A549 (cell line): Measurements from ENCODE around the gene FAM3C.

ENCODE experiments used
- BCL3 ChIP-seq: fragments of >200 bp; sonication (Bioruptor Twin); formaldehyde crosslinking; IDR thresholded peaks from 3 replicates; pipeline ENCODE4 v1.6.1; 2016
- EP300 ChIP-seq, 2 experiments: fragments of >200 bp; sonication (Bioruptor Twin); formaldehyde crosslinking; IDR thresholded peaks; 2 replicates in 1 of 2; 3 replicates in 1 of 2; pipeline ENCODE4 v1.6.1; 2016 to 2017
- HMGXB4 ChIP-seq: fragments of 250-450 bp; sonication (Bioruptor Pico); IDR thresholded peaks from 2 replicates; pipeline ENCODE4 v1.5.0; 2021; ENCODE audit warnings: mild to moderate bottlenecking, moderate library complexity, borderline replicate concordance
- JUN ChIP-seq, 2 experiments: fragments of >200 bp; sonication (Bioruptor Twin); formaldehyde crosslinking; IDR thresholded peaks; 2 replicates in 1 of 2; 3 replicates in 1 of 2; pipeline ENCODE4 v1.6.1; 2016 to 2017
- MAX ChIP-seq: IDR thresholded peaks from 2 replicates; pipeline ENCODE4 v1.6.1; 2012
- PBX3 ChIP-seq: IDR thresholded peaks from 2 replicates; pipeline ENCODE4 v1.6.1; 2012
- POLR2A ChIP-seq: IDR thresholded peaks from 2 replicates; pipeline ENCODE4 v1.6.1; 2012; ENCODE audit warnings: mild to moderate bottlenecking, low read length

GRCh38 chr7:121337398-121337797 lies 58.7 kb downstream of the FAM3C start:
- TF ChIP-seq JUN (IDR thresholded peaks at IDR 0.05) (no peak), POLR2A (no peak), HMGXB4 (CRISPR knock-in tag) (no peak), EP300 (IDR thresholded peaks at IDR 0.05) (no peak), BCL3 (no peak), MAX (no peak), PBX3 (no peak)
